ENCODE results near the gene FAXC.

GRCh38 chr6:99310553-99310952 lies 38.9 kb downstream of the FAXC start:
- TF ChIP-seq CTCF (IDR thresholded peaks at IDR 0.05), result no peak
- TF ChIP-seq EZH2 (IDR thresholded peaks at IDR 0.05), result no peak
- no peak for TF ChIP-seq EZH2phosphoT487 (IDR thresholded peaks at IDR 0.05)

Measured in neural progenitor cell (in vitro differentiated cells).